HCT116 (cell line): ENCODE data around the gene GLT6D1. TPM values are rescaled to one million over a fixed set of nuclear protein-coding genes. Genes with fewer than 3 reads are reported as not detected.

Source experiments
- ATAC-seq: fragments of 200-7000 bp; cut with Tn5 transposase; 2 replicates; pipeline ENCODE4 v1.9.1; 2020; ENCODE audit warnings: mild to moderate bottlenecking, moderate library complexity
- BruUV-seq: library from RNA; stranded (reverse); fragments of 400-500 nt; replicated peaks from 2 replicates; lab custom pipeline; 2021; lab: Mats Ljungman, UMichigan
- CTCF ChIA-PET: fragments of 300-600 bp; sonication (Branson Sonifier 250); formaldehyde crosslinking; loops from one replicate; lab custom pipeline; 2021; ENCODE audit warnings: antibody characterized with exemption; lab: Charles Lee
- POLR2A ChIA-PET: fragments of 300-600, 350-600 bp; sonication (Branson Sonifier 250); formaldehyde crosslinking; loops from one replicate; lab custom pipeline; 2021; ENCODE audit warnings: antibody characterized with exemption; lab: Charles Lee
- RAD21 ChIA-PET, 2 experiments: fragments of 300-600 bp; sonication (Branson Sonifier 250); formaldehyde crosslinking; loops; one replicate each; lab custom pipeline; 2023; ENCODE audit warnings: low total read pairs in 2 of 2; ENCODE audit not compliant: uncharacterized antibody in 2 of 2, unreplicated experiment in 2 of 2, low non-redundant PET in 1 of 2; lab: Charles Lee
- DNase-seq: peaks from one replicate; pipeline ENCODE4 v3.0.0-alpha.2; 2010; ENCODE audit warnings: low read depth, low spot score
- H2AFZ ChIP-seq: fragments of 200-600 bp; shearing (Covaris generic), sonication (generic); 2 replicates; pipeline ENCODE4 v1.6.1; 2017; ENCODE audit warnings: low read depth, mixed run types, mixed read lengths, antibody characterized with exemption, low read length; ENCODE audit not compliant: poor library complexity, severe bottlenecking
- H3K27ac ChIP-seq: 2 replicates; pipeline ENCODE4 v1.5.1; 2012; ENCODE audit warnings: low read depth, low read length
- H3K27me3 ChIP-seq: fragments of 200-600 bp; sonication (generic); 2 replicates; pipeline ENCODE4 v1.6.1; 2016; ENCODE audit warnings: mixed run types, low read length, mixed read lengths; ENCODE audit not compliant: insufficient read depth
- H3K36me3 ChIP-seq, 2 experiments: fragments of 200-500 bp in 1 of 2; fragments of 200-600 bp in 1 of 2; sonication (Bioruptor generic) in 1 of 2; sonication (generic) in 1 of 2; 2 replicates each; pipeline versions ENCODE4 v1.5.1 to v1.6.1; 2014 to 2016; ENCODE audit warnings: low read length in 2 of 2, inconsistent platforms in 1 of 2, mixed read lengths in 1 of 2, mixed run types in 1 of 2; ENCODE audit not compliant: insufficient read depth in 2 of 2, control insufficient read depth in 1 of 2
- H3K4me1 ChIP-seq, 2 experiments: fragments of 200-600 bp in 1 of 2; sonication (generic) in 1 of 2; 2 replicates each; pipeline versions ENCODE4 v1.5.1 to v1.6.1; 2012 to 2017; ENCODE audit warnings: low read length in 2 of 2, inconsistent platforms in 1 of 2, mild to moderate bottlenecking in 1 of 2, mixed read lengths in 1 of 2, mixed run types in 1 of 2, moderate library complexity in 1 of 2; ENCODE audit not compliant: insufficient read depth in 2 of 2, control insufficient read depth in 1 of 2
- H3K4me2 ChIP-seq: fragments of 200-600 bp; sonication (generic); 2 replicates; pipeline ENCODE4 v1.6.1; 2017; ENCODE audit warnings: mixed run types, low read length, mixed read lengths
- H3K4me3 ChIP-seq, 2 experiments: fragments of 200-600 bp in 1 of 2; sonication (generic) in 1 of 2; replicated peaks in 1 of 2; 2 replicates each; pipeline ENCODE4 v1.5.1; 2011 to 2016; ENCODE audit warnings: low read length in 2 of 2, control low read depth in 1 of 2, low read depth in 1 of 2, mild to moderate bottlenecking in 1 of 2, mixed read lengths in 1 of 2, mixed run types in 1 of 2
- H3K79me2 ChIP-seq: fragments of 200-600 bp; sonication (generic); 2 replicates; pipeline ENCODE4 v1.6.1; 2017; ENCODE audit warnings: mild to moderate bottlenecking, mixed run types, low read length, moderate library complexity, mixed read lengths; ENCODE audit not compliant: insufficient read depth
- H3K9ac ChIP-seq: fragments of 200-600 bp; sonication (generic); 2 replicates; pipeline ENCODE4 v1.6.1; 2016; ENCODE audit warnings: low read length, mixed read lengths
- H3K9me2 ChIP-seq: fragments of 200-600 bp; sonication (generic), shearing (Covaris generic); 2 replicates; pipeline ENCODE4 v1.6.1; 2017; ENCODE audit warnings: mixed run types, mild to moderate bottlenecking, moderate library complexity; ENCODE audit not compliant: insufficient read depth
- H3K9me3 ChIP-seq, 2 experiments: fragments of 200-500 bp in 1 of 2; fragments of 200-600 bp in 1 of 2; sonication (Bioruptor generic) in 1 of 2; sonication (generic) in 1 of 2; 2 replicates each; pipeline ENCODE4 v1.6.1; 2014 to 2017; ENCODE audit warnings: low read length in 2 of 2, mixed read lengths in 2 of 2, inconsistent platforms in 1 of 2, low read depth in 1 of 2, mild to moderate bottlenecking in 1 of 2, mixed run types in 1 of 2, moderate library complexity in 1 of 2; ENCODE audit not compliant: control insufficient read depth in 1 of 2, insufficient read depth in 1 of 2
- H4K20me1 ChIP-seq: fragments of 200-600 bp; sonication (generic), shearing (Covaris generic); 2 replicates; pipeline ENCODE4 v1.6.1; 2017; ENCODE audit warnings: mixed run types, mild to moderate bottlenecking, moderate library complexity; ENCODE audit not compliant: insufficient read depth
- CBX3 ChIP-seq: IDR thresholded peaks from 2 replicates; pipeline ENCODE4 v1.6.1; 2012; ENCODE audit warnings: low read depth
- CEBPB ChIP-seq: IDR thresholded peaks from 2 replicates; pipeline ENCODE4 v1.6.1; 2012; ENCODE audit warnings: low read depth
- EGR1 ChIP-seq: IDR thresholded peaks from 2 replicates; pipeline ENCODE4 v1.6.1; 2012; ENCODE audit warnings: low read depth
- ELF1 ChIP-seq: IDR thresholded peaks from 2 replicates; pipeline ENCODE4 v1.6.1; 2012; ENCODE audit warnings: low read depth, borderline replicate concordance
- EZH2 ChIP-seq: fragments of 200-600 bp; sonication (generic); IDR thresholded peaks from 2 replicates; pipeline ENCODE4 v1.6.1; 2017; ENCODE audit warnings: antibody characterized with exemption, mixed run types
- EZH2phosphoT487 ChIP-seq: fragments of 200-600 bp; IDR thresholded peaks from 2 replicates; pipeline ENCODE4 v1.6.1; 2018; ENCODE audit warnings: antibody characterized with exemption, borderline replicate concordance
- JUND ChIP-seq: IDR thresholded peaks from 2 replicates; pipeline ENCODE4 v1.6.1; 2012
- POLR2A ChIP-seq: IDR thresholded peaks from 2 replicates; pipeline ENCODE4 v1.7.0; 2011; ENCODE audit warnings: borderline replicate concordance; ENCODE audit not compliant: insufficient read depth, insufficient read length; ENCODE audit errors: extremely low read depth
- POLR2AphosphoS5 ChIP-seq: IDR thresholded peaks from 2 replicates; pipeline ENCODE4 v1.6.1; 2011; ENCODE audit warnings: mild to moderate bottlenecking, low read depth, low read length, moderate library complexity
- RAD21 ChIP-seq: IDR thresholded peaks from 2 replicates; pipeline ENCODE4 v1.6.1; 2012; ENCODE audit warnings: low read depth, mild to moderate bottlenecking
- SIN3A ChIP-seq: IDR thresholded peaks from 2 replicates; pipeline ENCODE4 v1.6.1; 2012; ENCODE audit warnings: low read depth
- SRF ChIP-seq: IDR thresholded peaks from 2 replicates; pipeline ENCODE4 v1.6.1; 2012; ENCODE audit warnings: low read depth
- TCF7L2 ChIP-seq: IDR thresholded peaks from 2 replicates; pipeline ENCODE4 v1.7.0; 2011; ENCODE audit warnings: borderline replicate concordance, inconsistent platforms; ENCODE audit not compliant: insufficient read depth, insufficient read length; ENCODE audit errors: extremely low read depth
- ZFX ChIP-seq: fragments of 450-650 bp; IDR thresholded peaks from 2 replicates; pipeline ENCODE4 v1.6.1; 2017
- ZNF274 ChIP-seq: fragments of 200-500 bp; sonication (Bioruptor generic); IDR thresholded peaks from 2 replicates; pipeline ENCODE4 v1.6.1; 2014; ENCODE audit warnings: mild to moderate bottlenecking, low read depth, low read length, inconsistent platforms
- intact Hi-C: fragments of 100-400 bp; cut with micrococcal nuclease; formaldehyde crosslinking; loops from 2 replicates; pipeline ENCODE4 v1.10.0; 2022
- total RNA-seq: library from RNA; stranded (reverse); gene quantifications from one replicate; pipeline ENCODE4 v1.2.1, GENCODE V29; 2021; ENCODE audit not compliant: unreplicated experiment
- TF ChIP-seq, protein P1 (sequence below): IDR thresholded peaks from 2 replicates; pipeline ENCODE4 v1.6.1; 2011; ENCODE audit warnings: mild to moderate bottlenecking, low read length, moderate library complexity; ENCODE audit not compliant: insufficient replicate concordance; ENCODE audit errors: extremely low read depth
- TF ChIP-seq, protein P2 (sequence below): IDR thresholded peaks from 2 replicates; pipeline ENCODE4 v1.6.1; 2012
- TF ChIP-seq, protein P3 (sequence below): IDR thresholded peaks from 2 replicates; pipeline ENCODE4 v1.6.1; 2012
- TF ChIP-seq, protein P4 (sequence below): IDR thresholded peaks from 2 replicates; pipeline ENCODE4 v1.6.1; 2012; ENCODE audit warnings: low read depth

GLT6D1 gene
- total RNA-seq, 1 experiment from 2014 or later: not detected

DNA sequence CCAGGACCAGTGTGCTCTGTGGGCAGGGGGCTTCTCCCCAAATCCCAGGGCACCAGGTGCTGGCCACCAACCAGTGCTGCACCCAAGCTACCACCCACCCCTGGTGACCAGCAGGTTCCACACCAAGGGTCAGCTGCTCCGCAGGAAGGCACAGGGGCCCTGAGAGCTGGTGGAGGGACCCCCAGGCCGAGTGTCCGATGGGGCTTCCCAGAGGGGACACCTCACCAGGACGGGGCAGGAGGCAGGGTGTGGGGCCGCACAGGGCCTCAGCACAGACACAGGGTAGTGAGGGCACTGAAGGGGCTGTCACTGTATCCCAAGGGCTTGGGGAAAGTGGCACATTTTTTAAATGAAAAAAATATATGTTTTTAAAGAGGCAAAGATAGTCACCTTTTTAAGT is 41.8 kb upstream of the GLT6D1 start:
- ChIA-PET CTCF (no interaction called here), RAD21 (no interaction called here), POLR2A (no interaction called here)
- TF ChIP-seq SIN3A: no peak
- TF ChIP-seq, protein P1, sequence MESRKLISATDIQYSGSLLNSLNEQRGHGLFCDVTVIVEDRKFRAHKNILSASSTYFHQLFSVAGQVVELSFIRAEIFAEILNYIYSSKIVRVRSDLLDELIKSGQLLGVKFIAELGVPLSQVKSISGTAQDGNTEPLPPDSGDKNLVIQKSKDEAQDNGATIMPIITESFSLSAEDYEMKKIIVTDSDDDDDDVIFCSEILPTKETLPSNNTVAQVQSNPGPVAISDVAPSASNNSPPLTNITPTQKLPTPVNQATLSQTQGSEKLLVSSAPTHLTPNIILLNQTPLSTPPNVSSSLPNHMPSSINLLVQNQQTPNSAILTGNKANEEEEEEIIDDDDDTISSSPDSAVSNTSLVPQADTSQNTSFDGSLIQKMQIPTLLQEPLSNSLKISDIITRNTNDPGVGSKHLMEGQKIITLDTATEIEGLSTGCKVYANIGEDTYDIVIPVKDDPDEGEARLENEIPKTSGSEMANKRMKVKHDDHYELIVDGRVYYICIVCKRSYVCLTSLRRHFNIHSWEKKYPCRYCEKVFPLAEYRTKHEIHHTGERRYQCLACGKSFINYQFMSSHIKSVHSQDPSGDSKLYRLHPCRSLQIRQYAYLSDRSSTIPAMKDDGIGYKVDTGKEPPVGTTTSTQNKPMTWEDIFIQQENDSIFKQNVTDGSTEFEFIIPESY: no peak
- TF ChIP-seq EZH2: no peak
- TF ChIP-seq ELF1: no peak
- no peak for TF ChIP-seq POLR2A
- TF ChIP-seq, protein P2, sequence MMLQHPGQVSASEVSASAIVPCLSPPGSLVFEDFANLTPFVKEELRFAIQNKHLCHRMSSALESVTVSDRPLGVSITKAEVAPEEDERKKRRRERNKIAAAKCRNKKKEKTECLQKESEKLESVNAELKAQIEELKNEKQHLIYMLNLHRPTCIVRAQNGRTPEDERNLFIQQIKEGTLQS: no peak
- TF ChIP-seq ZFX: no peak
- TF ChIP-seq, protein P3, sequence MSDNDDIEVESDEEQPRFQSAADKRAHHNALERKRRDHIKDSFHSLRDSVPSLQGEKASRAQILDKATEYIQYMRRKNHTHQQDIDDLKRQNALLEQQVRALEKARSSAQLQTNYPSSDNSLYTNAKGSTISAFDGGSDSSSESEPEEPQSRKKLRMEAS: no peak
- no peak for TF ChIP-seq CEBPB
- TF ChIP-seq POLR2AphosphoS5: no peak
- no peak for TF ChIP-seq EGR1
- TF ChIP-seq SRF: no peak
- no peak for TF ChIP-seq TCF7L2
- TF ChIP-seq EZH2phosphoT487: no peak
- no peak for TF ChIP-seq CBX3
- TF ChIP-seq JUND: no peak
- TF ChIP-seq, protein P4, sequence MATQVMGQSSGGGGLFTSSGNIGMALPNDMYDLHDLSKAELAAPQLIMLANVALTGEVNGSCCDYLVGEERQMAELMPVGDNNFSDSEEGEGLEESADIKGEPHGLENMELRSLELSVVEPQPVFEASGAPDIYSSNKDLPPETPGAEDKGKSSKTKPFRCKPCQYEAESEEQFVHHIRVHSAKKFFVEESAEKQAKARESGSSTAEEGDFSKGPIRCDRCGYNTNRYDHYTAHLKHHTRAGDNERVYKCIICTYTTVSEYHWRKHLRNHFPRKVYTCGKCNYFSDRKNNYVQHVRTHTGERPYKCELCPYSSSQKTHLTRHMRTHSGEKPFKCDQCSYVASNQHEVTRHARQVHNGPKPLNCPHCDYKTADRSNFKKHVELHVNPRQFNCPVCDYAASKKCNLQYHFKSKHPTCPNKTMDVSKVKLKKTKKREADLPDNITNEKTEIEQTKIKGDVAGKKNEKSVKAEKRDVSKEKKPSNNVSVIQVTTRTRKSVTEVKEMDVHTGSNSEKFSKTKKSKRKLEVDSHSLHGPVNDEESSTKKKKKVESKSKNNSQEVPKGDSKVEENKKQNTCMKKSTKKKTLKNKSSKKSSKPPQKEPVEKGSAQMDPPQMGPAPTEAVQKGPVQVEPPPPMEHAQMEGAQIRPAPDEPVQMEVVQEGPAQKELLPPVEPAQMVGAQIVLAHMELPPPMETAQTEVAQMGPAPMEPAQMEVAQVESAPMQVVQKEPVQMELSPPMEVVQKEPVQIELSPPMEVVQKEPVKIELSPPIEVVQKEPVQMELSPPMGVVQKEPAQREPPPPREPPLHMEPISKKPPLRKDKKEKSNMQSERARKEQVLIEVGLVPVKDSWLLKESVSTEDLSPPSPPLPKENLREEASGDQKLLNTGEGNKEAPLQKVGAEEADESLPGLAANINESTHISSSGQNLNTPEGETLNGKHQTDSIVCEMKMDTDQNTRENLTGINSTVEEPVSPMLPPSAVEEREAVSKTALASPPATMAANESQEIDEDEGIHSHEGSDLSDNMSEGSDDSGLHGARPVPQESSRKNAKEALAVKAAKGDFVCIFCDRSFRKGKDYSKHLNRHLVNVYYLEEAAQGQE: no peak
- TF ChIP-seq ZNF274: no peak
- TF ChIP-seq RAD21: no peak
- Histone ChIP-seq H4K20me1 (no peaks in the 10 kb centered on the region), H3K9ac (no peak overlapping the region), H3K36me3 (no peaks in the 10 kb centered on the region), H3K27me3 (no peaks in the 10 kb centered on the region), H3K9me2 (no peaks in the 10 kb centered on the region), H3K4me1 (no peaks in the 10 kb centered on the region), H3K27ac (no peak overlapping the region), H3K9me3 (no peaks in the 10 kb centered on the region), H3K4me2 (no peak overlapping the region), H3K4me3 (no peak overlapping the region), H2AFZ (no peak overlapping the region), H3K79me2 (no peaks in the 10 kb centered on the region)
- DNase-seq: no peak
- intact Hi-C loops: no loop called here
- BruUV-seq: no TSS peak
- no peak for ATAC-seq
